HCT116 (cell line): ENCODE results near the gene KCNJ10. TPM values are rescaled to one million over a fixed set of nuclear protein-coding genes. Genes with fewer than 3 reads are reported as not detected.

Experiments used
- ATAC-seq: fragments of 200-7000 bp; cut with Tn5 transposase; 2 replicates; pipeline ENCODE4 v1.9.1; 2020; ENCODE audit warnings: mild to moderate bottlenecking, moderate library complexity
- BruUV-seq: library from RNA; stranded (reverse); fragments of 400-500 nt; replicated peaks from 2 replicates; lab custom pipeline; 2021; lab: Mats Ljungman, UMichigan
- CTCF ChIA-PET: fragments of 300-600 bp; sonication (Branson Sonifier 250); formaldehyde crosslinking; loops from one replicate; lab custom pipeline; 2021; ENCODE audit warnings: antibody characterized with exemption; lab: Charles Lee
- POLR2A ChIA-PET: fragments of 300-600, 350-600 bp; sonication (Branson Sonifier 250); formaldehyde crosslinking; loops from one replicate; lab custom pipeline; 2021; ENCODE audit warnings: antibody characterized with exemption; lab: Charles Lee
- RAD21 ChIA-PET, 2 experiments: fragments of 300-600 bp; sonication (Branson Sonifier 250); formaldehyde crosslinking; loops; one replicate each; lab custom pipeline; 2023; ENCODE audit warnings: low total read pairs in 2 of 2; ENCODE audit not compliant: uncharacterized antibody in 2 of 2, unreplicated experiment in 2 of 2, low non-redundant PET in 1 of 2; lab: Charles Lee
- DNase-seq: peaks from one replicate; pipeline ENCODE4 v3.0.0-alpha.2; 2010; ENCODE audit warnings: low read depth, low spot score
- H2AFZ ChIP-seq: fragments of 200-600 bp; shearing (Covaris generic), sonication (generic); 2 replicates; pipeline ENCODE4 v1.6.1; 2017; ENCODE audit warnings: low read depth, mixed run types, mixed read lengths, antibody characterized with exemption, low read length; ENCODE audit not compliant: poor library complexity, severe bottlenecking
- H3K27ac ChIP-seq: 2 replicates; pipeline ENCODE4 v1.5.1; 2012; ENCODE audit warnings: low read depth, low read length
- H3K27me3 ChIP-seq: fragments of 200-600 bp; sonication (generic); 2 replicates; pipeline ENCODE4 v1.6.1; 2016; ENCODE audit warnings: mixed run types, low read length, mixed read lengths; ENCODE audit not compliant: insufficient read depth
- H3K36me3 ChIP-seq, 2 experiments: fragments of 200-500 bp in 1 of 2; fragments of 200-600 bp in 1 of 2; sonication (Bioruptor generic) in 1 of 2; sonication (generic) in 1 of 2; 2 replicates each; pipeline versions ENCODE4 v1.5.1 to v1.6.1; 2014 to 2016; ENCODE audit warnings: low read length in 2 of 2, inconsistent platforms in 1 of 2, mixed read lengths in 1 of 2, mixed run types in 1 of 2; ENCODE audit not compliant: insufficient read depth in 2 of 2, control insufficient read depth in 1 of 2
- H3K4me1 ChIP-seq, 2 experiments: fragments of 200-600 bp in 1 of 2; sonication (generic) in 1 of 2; 2 replicates each; pipeline versions ENCODE4 v1.5.1 to v1.6.1; 2012 to 2017; ENCODE audit warnings: low read length in 2 of 2, inconsistent platforms in 1 of 2, mild to moderate bottlenecking in 1 of 2, mixed read lengths in 1 of 2, mixed run types in 1 of 2, moderate library complexity in 1 of 2; ENCODE audit not compliant: insufficient read depth in 2 of 2, control insufficient read depth in 1 of 2
- H3K4me2 ChIP-seq: fragments of 200-600 bp; sonication (generic); 2 replicates; pipeline ENCODE4 v1.6.1; 2017; ENCODE audit warnings: mixed run types, low read length, mixed read lengths
- H3K4me3 ChIP-seq, 2 experiments: fragments of 200-600 bp in 1 of 2; sonication (generic) in 1 of 2; replicated peaks in 1 of 2; 2 replicates each; pipeline ENCODE4 v1.5.1; 2011 to 2016; ENCODE audit warnings: low read length in 2 of 2, control low read depth in 1 of 2, low read depth in 1 of 2, mild to moderate bottlenecking in 1 of 2, mixed read lengths in 1 of 2, mixed run types in 1 of 2
- H3K79me2 ChIP-seq: fragments of 200-600 bp; sonication (generic); 2 replicates; pipeline ENCODE4 v1.6.1; 2017; ENCODE audit warnings: mild to moderate bottlenecking, mixed run types, low read length, moderate library complexity, mixed read lengths; ENCODE audit not compliant: insufficient read depth
- H3K9ac ChIP-seq: fragments of 200-600 bp; sonication (generic); 2 replicates; pipeline ENCODE4 v1.6.1; 2016; ENCODE audit warnings: low read length, mixed read lengths
- H3K9me2 ChIP-seq: fragments of 200-600 bp; sonication (generic), shearing (Covaris generic); 2 replicates; pipeline ENCODE4 v1.6.1; 2017; ENCODE audit warnings: mixed run types, mild to moderate bottlenecking, moderate library complexity; ENCODE audit not compliant: insufficient read depth
- H3K9me3 ChIP-seq, 2 experiments: fragments of 200-500 bp in 1 of 2; fragments of 200-600 bp in 1 of 2; sonication (Bioruptor generic) in 1 of 2; sonication (generic) in 1 of 2; 2 replicates each; pipeline ENCODE4 v1.6.1; 2014 to 2017; ENCODE audit warnings: low read length in 2 of 2, mixed read lengths in 2 of 2, inconsistent platforms in 1 of 2, low read depth in 1 of 2, mild to moderate bottlenecking in 1 of 2, mixed run types in 1 of 2, moderate library complexity in 1 of 2; ENCODE audit not compliant: control insufficient read depth in 1 of 2, insufficient read depth in 1 of 2
- H4K20me1 ChIP-seq: fragments of 200-600 bp; sonication (generic), shearing (Covaris generic); 2 replicates; pipeline ENCODE4 v1.6.1; 2017; ENCODE audit warnings: mixed run types, mild to moderate bottlenecking, moderate library complexity; ENCODE audit not compliant: insufficient read depth
- ATF3 ChIP-seq: IDR thresholded peaks from 2 replicates; pipeline ENCODE4 v1.6.1; 2012
- CBX3 ChIP-seq: IDR thresholded peaks from 2 replicates; pipeline ENCODE4 v1.6.1; 2012; ENCODE audit warnings: low read depth
- CEBPB ChIP-seq: IDR thresholded peaks from 2 replicates; pipeline ENCODE4 v1.6.1; 2012; ENCODE audit warnings: low read depth
- CTCF ChIP-seq, 3 experiments: fragments of 200-600 bp in 1 of 3; sonication (generic) in 1 of 3; IDR thresholded peaks in 2 of 3; conservative IDR thresholded peaks in 1 of 3; 2 replicates each; pipeline ENCODE4 v1.5.1; 2012 to 2017; ENCODE audit warnings: low read depth in 2 of 3, low read length in 2 of 3, antibody characterized with exemption in 1 of 3, borderline replicate concordance in 1 of 3, control low read depth in 1 of 3, mild to moderate bottlenecking in 1 of 3, mixed read lengths in 1 of 3, mixed run types in 1 of 3, moderate library complexity in 1 of 3; ENCODE audit not compliant: insufficient read depth in 1 of 3
- ELF1 ChIP-seq: IDR thresholded peaks from 2 replicates; pipeline ENCODE4 v1.6.1; 2012; ENCODE audit warnings: low read depth, borderline replicate concordance
- EZH2 ChIP-seq: fragments of 200-600 bp; sonication (generic); IDR thresholded peaks from 2 replicates; pipeline ENCODE4 v1.6.1; 2017; ENCODE audit warnings: antibody characterized with exemption, mixed run types
- FOSL1 ChIP-seq: IDR thresholded peaks from 2 replicates; pipeline ENCODE4 v1.6.1; 2012; ENCODE audit warnings: low read depth
- MAX ChIP-seq: IDR thresholded peaks from 2 replicates; pipeline ENCODE4 v1.6.1; 2012
- POLR2A ChIP-seq: IDR thresholded peaks from 2 replicates; pipeline ENCODE4 v1.7.0; 2011; ENCODE audit warnings: borderline replicate concordance; ENCODE audit not compliant: insufficient read depth, insufficient read length; ENCODE audit errors: extremely low read depth
- POLR2AphosphoS5 ChIP-seq: IDR thresholded peaks from 2 replicates; pipeline ENCODE4 v1.6.1; 2011; ENCODE audit warnings: mild to moderate bottlenecking, low read depth, low read length, moderate library complexity
- RAD21 ChIP-seq: IDR thresholded peaks from 2 replicates; pipeline ENCODE4 v1.6.1; 2012; ENCODE audit warnings: low read depth, mild to moderate bottlenecking
- REST ChIP-seq: IDR thresholded peaks from 2 replicates; pipeline ENCODE4 v1.6.1; 2012; ENCODE audit warnings: low read depth
- SIN3A ChIP-seq: IDR thresholded peaks from 2 replicates; pipeline ENCODE4 v1.6.1; 2012; ENCODE audit warnings: low read depth
- SP1 ChIP-seq: IDR thresholded peaks from 2 replicates; pipeline ENCODE4 v1.6.1; 2012; ENCODE audit warnings: low read depth
- SRF ChIP-seq: IDR thresholded peaks from 2 replicates; pipeline ENCODE4 v1.6.1; 2012; ENCODE audit warnings: low read depth
- TCF7L2 ChIP-seq: IDR thresholded peaks from 2 replicates; pipeline ENCODE4 v1.7.0; 2011; ENCODE audit warnings: borderline replicate concordance, inconsistent platforms; ENCODE audit not compliant: insufficient read depth, insufficient read length; ENCODE audit errors: extremely low read depth
- ZBTB33 ChIP-seq: IDR thresholded peaks from 2 replicates; pipeline ENCODE4 v1.6.1; 2011; ENCODE audit warnings: mild to moderate bottlenecking, low read length, moderate library complexity; ENCODE audit not compliant: insufficient replicate concordance; ENCODE audit errors: extremely low read depth
- ZFX ChIP-seq: fragments of 450-650 bp; IDR thresholded peaks from 2 replicates; pipeline ENCODE4 v1.6.1; 2017
- ZNF274 ChIP-seq: fragments of 200-500 bp; sonication (Bioruptor generic); IDR thresholded peaks from 2 replicates; pipeline ENCODE4 v1.6.1; 2014; ENCODE audit warnings: mild to moderate bottlenecking, low read depth, low read length, inconsistent platforms
- intact Hi-C: fragments of 100-400 bp; cut with micrococcal nuclease; formaldehyde crosslinking; loops from 2 replicates; pipeline ENCODE4 v1.10.0; 2022
- total RNA-seq: library from RNA; stranded (reverse); gene quantifications from one replicate; pipeline ENCODE4 v1.2.1, GENCODE V29; 2021; ENCODE audit not compliant: unreplicated experiment

Gene KCNJ10
- total RNA-seq, 1 experiment from 2014 or later: 0.57 TPM

GRCh38 chr1:160099716-160100375, 29.9 kb upstream of the KCNJ10 start:
- H3K4me1 ChIP-seq: peaks cover 11 to 36% of the 10 kb centered on the region in 2 experiments
- DNase-seq: no peak
- no peaks in the 10 kb centered on the region for H3K9me2 ChIP-seq
- H3K27me3 ChIP-seq: no peaks in the 10 kb centered on the region
- intact Hi-C loops: loop anchor here (2.0 to 5.0 kb wide), 2 partner anchors 63 to 507 kb away; no protein-coding TSS in a partner anchor
- no peaks in the 10 kb centered on the region for H3K9me3 ChIP-seq
- BruUV-seq: no TSS peak
- TF ChIP-seq RAD21: no peak
- TF ChIP-seq CTCF (IDR thresholded peaks at IDR 0.05 in 2 of 3, conservative IDR thresholded peaks at IDR 0.05 in 1 of 3; ENCODE audit: borderline replicate concordance in 1 of 3, insufficient read depth in 1 of 3, low read depth in 2 of 3, low read length in 2 of 3): no peak
- no peak for TF ChIP-seq MAX
- no peak for TF ChIP-seq EZH2
- no peak for TF ChIP-seq TCF7L2
- no peak for TF ChIP-seq REST
- no peak for TF ChIP-seq CEBPB
- TF ChIP-seq FOSL1: no peak
- no peak for TF ChIP-seq POLR2A
- TF ChIP-seq SRF: no peak
- TF ChIP-seq SP1: no peak
- TF ChIP-seq ZNF274: no peak
- no peak for TF ChIP-seq ELF1
- TF ChIP-seq ZFX: no peak
- no peak for TF ChIP-seq CBX3
- no peak for TF ChIP-seq ATF3
- TF ChIP-seq ZBTB33: no peak
- no peak for TF ChIP-seq SIN3A
- no peak for TF ChIP-seq POLR2AphosphoS5
- POLR2A ChIA-PET: interaction anchor here (1.9 kb wide), 1 partner anchor 152 kb away, joined by 5 read pairs; no protein-coding TSS in a partner anchor
- RAD21 ChIA-PET: interaction anchor here (1.2 to 1.8 kb wide), 3 partner anchors 53 to 277 kb away, joined by 3 to 5 read pairs (median 4); no protein-coding TSS in a partner anchor
- H3K79me2 ChIP-seq: peaks cover 4% of the 10 kb centered on the region; the same call in 1 of the 2 replicates
- no peak overlapping the region for H3K9ac ChIP-seq
- no peak overlapping the region for H3K4me3 ChIP-seq
- no peak for ATAC-seq
- no peaks in the 10 kb centered on the region for H4K20me1 ChIP-seq
- CTCF ChIA-PET: interaction anchor here (0.8 to 4.7 kb wide), 8 partner anchors 9 to 275 kb away, joined by 4 to 59 read pairs (median 18); no protein-coding TSS in a partner anchor
- H3K27ac ChIP-seq: no peak overlapping the region
- no peak overlapping the region for H2AFZ ChIP-seq
- H3K36me3 ChIP-seq: no peaks in the 10 kb centered on the region
- H3K4me2 ChIP-seq: no peak overlapping the region
